Stimulated activated CD8-positive, alpha-beta memory T cell treated with anti-CD3 and anti-CD28 coated beads, Interleukin-4, amount 100 ng/mL, for 1 hour (primary cell): Measurements from ENCODE around the gene GOLGA2.

ENCODE experiments used
- DNase-seq, 2 donors: peaks; one replicate each; pipeline ENCODE4 v3.0.0-alpha.2; 2020; ENCODE audit warnings: low read depth in 2 of 2, low spot score in 1 of 2

GOLGA2 gene

GRCh38 chr9:128257907-128258306 lies 17.9 kb downstream of the GOLGA2 start:
- no peak for DNase-seq

GRCh38 chr9:128257086-128257825 lies 18.6 kb downstream of the GOLGA2 start:
- no peak for DNase-seq

- DNase-seq, result peak; percentile 27 to 38
Measured at GRCh38 chr9:128254855-128255759, 20.7 kb downstream of the GOLGA2 start.

- DNase-seq, result no peak
Measured at GRCh38 chr9:128254362-128254761, 21.4 kb downstream of the GOLGA2 start.

GRCh38 chr9:128253991-128254346 lies 21.8 kb downstream of the GOLGA2 start:
- no peak for DNase-seq

- DNase-seq, result no peak
Measured at GRCh38 chr9:128253140-128253990, 22.4 kb downstream of the GOLGA2 start.

GRCh38 chr9:128252317-128253139 lies 23.3 kb downstream of the GOLGA2 start:
- no peak for DNase-seq

GRCh38 chr9:128251732-128252100 lies 24.1 kb downstream of the GOLGA2 start:
- DNase-seq, result no peak

GRCh38 chr9:128250839-128251731 lies 24.7 kb downstream of the GOLGA2 start:
- DNase-seq, result no peak

GRCh38 chr9:128249908-128250838 lies 25.6 kb downstream of the GOLGA2 start:
- peak; percentile 97 to 98 for DNase-seq

GRCh38 chr9:128249558-128249907 lies 26.3 kb downstream of the GOLGA2 start:
- no peak for DNase-seq

GRCh38 chr9:128247226-128247803 lies 28.5 kb downstream of the GOLGA2 start:
- no peak for DNase-seq

GRCh38 chr9:128246471-128246870 lies 29.3 kb downstream of the GOLGA2 start:
- DNase-seq, result no peak

GRCh38 chr9:128245421-128246151 lies 30.2 kb downstream of the GOLGA2 start:
- DNase-seq, result no peak

GRCh38 chr9:128244837-128245231 lies 31.0 kb downstream of the GOLGA2 start:
- DNase-seq, result no peak

GRCh38 chr9:128244091-128244836 lies 31.5 kb downstream of the GOLGA2 start:
- DNase-seq, result no peak
